Cardiac fibroblast (primary cell): ENCODE measurements around the gene DDA1.

Source experiments
- DNase-seq, 2 donors: peaks; one replicate each; pipeline versions ENCODE4 v3.0.0 to v3.0.0-alpha.2; 2010; ENCODE audit warnings: low read depth in 2 of 2
- H3K4me3 ChIP-seq, 2 donors: replicated peaks in 1 of 2; 1 replicate in 1 of 2; 2 replicates in 1 of 2; pipeline ENCODE4 v1.5.1; 2011; ENCODE audit warnings: low read depth in 2 of 2, low read length in 2 of 2, mild to moderate bottlenecking in 2 of 2, moderate library complexity in 1 of 2
- CTCF ChIP-seq: IDR thresholded peaks from one replicate; pipeline ENCODE4 v1.5.1; 2011; ENCODE audit warnings: low read depth, mild to moderate bottlenecking, low read length, inconsistent platforms

The DDA1 gene

GRCh38 chr19:17323300-17323963, 14.1 kb downstream of the DDA1 start:
- no peak overlapping the region for H3K4me3 ChIP-seq
- TF ChIP-seq CTCF: no peak
- DNase-seq: no peak

GRCh38 chr19:17323964-17324332, 14.6 kb downstream of the DDA1 start:
- no peak overlapping the region for H3K4me3 ChIP-seq
- TF ChIP-seq CTCF: no peak
- no peak for DNase-seq

GRCh38 chr19:17324357-17325114, 15.2 kb downstream of the DDA1 start:
- DNase-seq: no peak
- TF ChIP-seq CTCF: no peak
- H3K4me3 ChIP-seq: no peak overlapping the region

GRCh38 chr19:17325133-17325532, 15.8 kb downstream of the DDA1 start:
- DNase-seq: no peak
- TF ChIP-seq CTCF: no peak
- no peak overlapping the region for H3K4me3 ChIP-seq

GRCh38 chr19:17325881-17326594, 16.7 kb downstream of the DDA1 start:
- TF ChIP-seq CTCF: no peak
- DNase-seq: no peak
- H3K4me3 ChIP-seq: no peak overlapping the region

GRCh38 chr19:17326595-17326966, 17.2 kb downstream of the DDA1 start:
- no peak for DNase-seq
- H3K4me3 ChIP-seq: no peak overlapping the region
- TF ChIP-seq CTCF: no peak
